Inflammatory macrophage treated with lipopolysaccharide for 1 hour (primary cell): ENCODE data around the gene CLASP1.
"Not testable (repeated sequence)": the region's sequence is repeated elsewhere in the genome, so short reads cannot be mapped to it uniquely, and the experiment has no call there.

Experiments
- DNase-seq, 2 donors: peaks; one replicate each; pipeline ENCODE4 v3.0.0-alpha.2; 2020 to 2022

CLASP1 gene

GRCh38 chr2:121658393-121658792, 9.1 kb upstream of the CLASP1 start:
- DNase-seq, result peak; percentile 25 to 47

GRCh38 chr2:121653035-121653434, 3.8 kb upstream of the CLASP1 start:
- DNase-seq, result no peak

- no peak for DNase-seq
These were observed 1.2 kb upstream of the CLASP1 start for GRCh38 chr2:121650315-121650930.

GRCh38 chr2:121649596-121650314, 493 bp upstream of the CLASP1 start:
- DNase-seq, result peak; percentile 96 to 98

- peak; percentile 44 to 45 for DNase-seq
These were observed 785 bp downstream of the CLASP1 start for GRCh38 chr2:121648206-121649148.

- DNase-seq, result peak in 1 of 2 donors; percentile 14
These were observed 1.9 kb downstream of the CLASP1 start for GRCh38 chr2:121647396-121647795.

GRCh38 chr2:121644715-121645114, 4.5 kb downstream of the CLASP1 start:
- no peak for DNase-seq

- DNase-seq, result no peak
These were observed 5.4 kb downstream of the CLASP1 start for GRCh38 chr2:121643877-121644276.

GRCh38 chr2:121640380-121641316, 8.6 kb downstream of the CLASP1 start:
- no peak for DNase-seq

- not testable (repeated sequence) for DNase-seq
These were observed 9.4 kb downstream of the CLASP1 start for GRCh38 chr2:121639846-121640245.

GRCh38 chr2:121638333-121638732, 10.9 kb downstream of the CLASP1 start:
- DNase-seq, result peak in 1 of 2 donors; percentile 24

- DNase-seq, result no peak
These were observed 13.9 kb downstream of the CLASP1 start for GRCh38 chr2:121635371-121635770.

- no peak for DNase-seq
These were observed 14.6 kb downstream of the CLASP1 start for GRCh38 chr2:121634354-121635307.

GRCh38 chr2:121633463-121633862, 15.8 kb downstream of the CLASP1 start:
- no peak for DNase-seq

- no peak for DNase-seq
These were observed 21.7 kb downstream of the CLASP1 start for GRCh38 chr2:121627525-121628050.

- DNase-seq, result no peak
These were observed 22.3 kb downstream of the CLASP1 start for GRCh38 chr2:121626777-121627524.

GRCh38 chr2:121625953-121626352, 23.3 kb downstream of the CLASP1 start:
- no peak for DNase-seq

GRCh38 chr2:121617042-121617599, 32.1 kb downstream of the CLASP1 start:
- DNase-seq, result no peak

GRCh38 chr2:121613774-121614173, 35.5 kb downstream of the CLASP1 start:
- no peak for DNase-seq

GRCh38 chr2:121613152-121613551, 36.1 kb downstream of the CLASP1 start:
- no peak for DNase-seq
